IMR-90 (cell line): ENCODE measurements around the gene NDUFAB1. TPM values are rescaled to one million over a fixed set of nuclear protein-coding genes. Genes with fewer than 3 reads are reported as not detected.
A peak's percentile ranks its signal among the peaks of the same experiment; 100 is the strongest.

ENCODE experiments used
- ATAC-seq: fragments of 200-7000 bp; cut with Tn5 transposase; 2 replicates; pipeline ENCODE4 v1.9.1; 2020; ENCODE audit warnings: low read depth, mild to moderate bottlenecking, moderate library complexity
- BruUV-seq: library from RNA; stranded (reverse); fragments of 400-500 nt; replicated peaks from 2 replicates; lab custom pipeline; 2021; lab: Mats Ljungman, UMichigan
- CTCF ChIA-PET: fragments of 300-600 bp; formaldehyde crosslinking; extraction: SDS; loops from one replicate; lab custom pipeline; 2021; ENCODE audit warnings: antibody characterized with exemption; lab: Yijun Ruan, JAX
- POLR2A ChIA-PET: fragments of 300-600 bp; sonication (Branson Sonifier 250); formaldehyde crosslinking; loops from one replicate; lab custom pipeline; 2022; ENCODE audit warnings: antibody characterized with exemption; ENCODE audit not compliant: unreplicated experiment; lab: Charles Lee
- DNase-seq: peaks from one replicate; pipeline ENCODE4 v3.0.0; 2013
- H2AFZ ChIP-seq: replicated peaks from 2 replicates; pipeline ENCODE3; 2013; ENCODE audit warnings: low read length, mild to moderate bottlenecking; ENCODE audit not compliant: poor library complexity
- H2AK5ac ChIP-seq: 2 replicates; pipeline ENCODE4 v1.6.1; 2013; ENCODE audit warnings: low read depth, low read length, inconsistent platforms
- H2AK9ac ChIP-seq: replicated peaks from 2 replicates; pipeline ENCODE3; 2013; ENCODE audit warnings: mild to moderate bottlenecking, low read depth, low read length, moderate library complexity; ENCODE audit not compliant: poor library complexity
- H2BK120ac ChIP-seq: 2 replicates; pipeline ENCODE4 v1.6.1; 2013; ENCODE audit warnings: low read depth, low read length, inconsistent platforms
- H2BK15ac ChIP-seq: 3 replicates; pipeline ENCODE4 v1.6.1; 2013; ENCODE audit warnings: low read depth, low read length, inconsistent platforms
- H2BK20ac ChIP-seq: 2 replicates; pipeline ENCODE4 v1.6.1; 2013; ENCODE audit warnings: low read depth, mild to moderate bottlenecking, inconsistent platforms, low read length, moderate library complexity
- H2BK5ac ChIP-seq: 2 replicates; pipeline ENCODE4 v1.6.1; 2013; ENCODE audit warnings: mild to moderate bottlenecking, low read depth, low read length, inconsistent platforms; ENCODE audit not compliant: poor library complexity, severe bottlenecking
- H3K14ac ChIP-seq: replicated peaks from 2 replicates; pipeline ENCODE4 v1.6.1; 2013; ENCODE audit warnings: low read depth, low read length, inconsistent platforms
- H3K18ac ChIP-seq: 2 replicates; pipeline ENCODE4 v1.6.1; 2013; ENCODE audit warnings: low read depth, low read length, control low read depth
- H3K23ac ChIP-seq: 2 replicates; pipeline ENCODE4 v1.6.1; 2013; ENCODE audit warnings: low read depth, low read length, inconsistent platforms
- H3K27ac ChIP-seq: 2 replicates; pipeline ENCODE4 v1.5.1; 2013; ENCODE audit warnings: mild to moderate bottlenecking, control low read depth, low read length; ENCODE audit not compliant: insufficient read depth
- H3K27me3 ChIP-seq: 2 replicates; pipeline ENCODE4 v1.6.1; 2013; ENCODE audit warnings: low read length; ENCODE audit not compliant: control insufficient read depth, insufficient read depth
- H3K36me3 ChIP-seq: 2 replicates; pipeline ENCODE4 v1.6.1; 2013; ENCODE audit warnings: low read length, mixed read lengths; ENCODE audit not compliant: control insufficient read depth, insufficient read depth
- H3K4ac ChIP-seq: 2 replicates; pipeline ENCODE4 v1.6.1; 2013; ENCODE audit warnings: low read depth, low read length, inconsistent platforms
- H3K4me1 ChIP-seq: 2 replicates; pipeline ENCODE4 v1.6.1; 2013; ENCODE audit warnings: low read length, mixed read lengths; ENCODE audit not compliant: control insufficient read depth, insufficient read depth
- H3K4me2 ChIP-seq: 2 replicates; pipeline ENCODE4 v1.6.1; 2013; ENCODE audit warnings: low read depth, mild to moderate bottlenecking, control low read depth, low read length, moderate library complexity
- H3K4me3 ChIP-seq: 2 replicates; pipeline ENCODE4 v1.5.1; 2013; ENCODE audit warnings: low read depth, mild to moderate bottlenecking, control low read depth, low read length, moderate library complexity; ENCODE audit not compliant: insufficient read depth
- H3K56ac ChIP-seq: 2 replicates; pipeline ENCODE4 v1.6.1; 2013; ENCODE audit warnings: low read length, inconsistent platforms; ENCODE audit not compliant: insufficient read depth; ENCODE audit errors: extremely low read depth
- H3K79me1 ChIP-seq, 2 experiments: 2 replicates each; pipeline ENCODE4 v1.6.1; 2013; ENCODE audit warnings: low read length in 2 of 2, inconsistent platforms in 1 of 2, low read depth in 1 of 2
- H3K9ac ChIP-seq: 2 replicates; pipeline ENCODE4 v1.6.1; 2013; ENCODE audit warnings: low read depth, low read length, control low read depth
- H3K9me1 ChIP-seq: 2 replicates; pipeline ENCODE4 v1.6.1; 2013; ENCODE audit warnings: low read length, inconsistent platforms; ENCODE audit not compliant: insufficient read depth
- H3K9me3 ChIP-seq: 2 replicates; pipeline ENCODE4 v1.6.1; 2013; ENCODE audit warnings: low read length; ENCODE audit not compliant: control insufficient read depth, insufficient read depth
- H4K20me1 ChIP-seq: 2 replicates; pipeline ENCODE4 v1.6.1; 2013; ENCODE audit warnings: low read length, inconsistent platforms; ENCODE audit not compliant: insufficient read depth
- H4K5ac ChIP-seq: 2 replicates; pipeline ENCODE4 v1.6.1; 2013; ENCODE audit warnings: mild to moderate bottlenecking, low read depth, low read length, control low read depth
- H4K8ac ChIP-seq, 2 experiments: 2 replicates each; pipeline ENCODE4 v1.6.1; 2013; ENCODE audit warnings: low read depth in 2 of 2, low read length in 2 of 2, control low read depth in 1 of 2, inconsistent platforms in 1 of 2
- H4K91ac ChIP-seq: 2 replicates; pipeline ENCODE4 v1.6.1; 2013; ENCODE audit warnings: low read depth, low read length, inconsistent platforms; ENCODE audit not compliant: insufficient read depth
- BHLHE40 ChIP-seq: fragments of 150-350 bp; IDR thresholded peaks from 2 replicates; pipeline ENCODE4 v1.6.1; 2016; ENCODE audit warnings: mild to moderate bottlenecking, low read depth, low read length
- CEBPB ChIP-seq: IDR thresholded peaks from 2 replicates; pipeline ENCODE4 v1.6.1; 2012; ENCODE audit warnings: low read depth, low read length, improper control_type of control experiment
- CHD1 ChIP-seq: IDR thresholded peaks from 2 replicates; pipeline ENCODE4 v1.6.1; 2012; ENCODE audit warnings: low read depth, low read length, improper control_type of control experiment
- CTCF ChIP-seq: conservative IDR thresholded peaks from 2 replicates; pipeline ENCODE4 v1.5.1; 2012; ENCODE audit warnings: mild to moderate bottlenecking, low read depth, low read length, improper control_type of control experiment
- ELK1 ChIP-seq: fragments of 150-350 bp; IDR thresholded peaks from 2 replicates; pipeline ENCODE4 v1.6.1; 2016; ENCODE audit warnings: low read depth, mild to moderate bottlenecking, low read length, moderate library complexity, borderline replicate concordance
- FOS ChIP-seq: fragments of 150-350 bp; IDR thresholded peaks from 2 replicates; pipeline ENCODE4 v1.6.1; 2016; ENCODE audit warnings: low read depth, low read length
- MAFK ChIP-seq: IDR thresholded peaks from 2 replicates; pipeline ENCODE4 v1.6.1; 2012; ENCODE audit warnings: low read depth, low read length, improper control_type of control experiment
- MXI1 ChIP-seq: IDR thresholded peaks from 2 replicates; pipeline ENCODE4 v1.6.1; 2012; ENCODE audit warnings: low read depth, mild to moderate bottlenecking, low read length, moderate library complexity, borderline replicate concordance
- POLR2A ChIP-seq: IDR thresholded peaks from 2 replicates; pipeline ENCODE4 v1.6.1; 2012; ENCODE audit warnings: mild to moderate bottlenecking, low read depth, low read length
- RAD21 ChIP-seq: IDR thresholded peaks from 2 replicates; pipeline ENCODE4 v1.6.1; 2012; ENCODE audit warnings: low read length, improper control_type of control experiment
- RFX5 ChIP-seq: IDR thresholded peaks from 2 replicates; pipeline ENCODE4 v1.8.0; 2012; ENCODE audit warnings: low read depth, mild to moderate bottlenecking, low read length, moderate library complexity
- SMC3 ChIP-seq: fragments of 150-350 bp; IDR thresholded peaks from 2 replicates; pipeline ENCODE4 v1.6.1; 2016; ENCODE audit warnings: low read depth, mild to moderate bottlenecking, antibody characterized with exemption, low read length, moderate library complexity
- USF2 ChIP-seq: fragments of 150-350 bp; IDR thresholded peaks from 2 replicates; pipeline ENCODE4 v1.6.1; 2017; ENCODE audit warnings: mild to moderate bottlenecking, antibody characterized with exemption, low read length, low read depth
- WGBS, 2 experiments: methylation state at CpG; one replicate each; pipeline versions ENCODE4 v1.1.5 to v1.1.7; 2013; ENCODE audit warnings: missing lambda C conversion rate in 2 of 2; ENCODE audit not compliant: insufficient read length in 1 of 2; ENCODE audit errors: extremely low coverage in 2 of 2; 5-methylcytosine and 5-hydroxymethylcytosine counted together
- dilution Hi-C: fragments of 300-500 bp; cut with HindIII; formaldehyde crosslinking; loops from one replicate; pipeline ENCODE4 v1.14.3; 2018; ENCODE audit warnings: low sequenced_read_pairs; ENCODE audit not compliant: unreplicated experiment
- in situ Hi-C: fragments of 300-500 bp; cut with MboI; formaldehyde crosslinking; loops from 3 replicates; pipeline ENCODE4 v1.14.3; 2019; ENCODE audit warnings: low sequenced_read_pairs, inconsistent platforms, mixed read lengths
- intact Hi-C: fragments of 100-400 bp; cut with micrococcal nuclease; formaldehyde crosslinking; loops from 2 replicates; pipeline ENCODE4 v1.10.0; 2022
- polyA plus RNA-seq, 3 experiments: library from polyadenylated mRNA; depleted of rRNA; stranded (reverse); fragments of >200 nt; gene quantifications; 2 replicates each; pipeline ENCODE4 v1.2.3, GENCODE V29; 2012; ENCODE audit warnings: low replicate concordance in 1 of 3
- total RNA-seq: library from RNA; depleted of rRNA; stranded (reverse); fragments of >200 nt; gene quantifications from 2 replicates; pipeline ENCODE4 v1.2.3, GENCODE V29; 2012

Gene NDUFAB1
- total and polyA plus RNA-seq, 2 of the 4 experiments (the other 2 are of a cell fraction), result 117 to 146 TPM

GRCh38 chr16:23575834-23576233, 20.3 kb downstream of the NDUFAB1 start:
- no peak for TF ChIP-seq SMC3
- no peak for TF ChIP-seq RFX5
- TF ChIP-seq MXI1, result no peak
- no peak for TF ChIP-seq RAD21
- no peak for TF ChIP-seq CHD1
- TF ChIP-seq MAFK, result no peak
- no peak for TF ChIP-seq BHLHE40
- no peak for TF ChIP-seq CEBPB
- no peak for TF ChIP-seq ELK1
- TF ChIP-seq POLR2A, result no peak
- no peak for TF ChIP-seq CTCF
- TF ChIP-seq USF2, result no peak
- no peak for TF ChIP-seq FOS
- ATAC-seq (no peak), DNase-seq (peak; percentile 11)
- H2BK5ac ChIP-seq, result no peak overlapping the region
- no peak overlapping the region for H3K4ac ChIP-seq
- H2BK15ac ChIP-seq, result no peak overlapping the region
- no peak overlapping the region for H3K4me2 ChIP-seq
- H3K9me1 ChIP-seq, result 0 out of 2 replicates have a peak, but pooled peaks cover 3% of the 10 kb centered on the region
- POLR2A ChIA-PET, result no interaction called here
- no peak overlapping the region for H3K56ac ChIP-seq
- H3K27me3 ChIP-seq, result no peaks in the 10 kb centered on the region
- no peak overlapping the region for H3K23ac ChIP-seq
- no peak overlapping the region for H2BK20ac ChIP-seq
- H3K4me1 ChIP-seq, result no peaks in the 10 kb centered on the region
- intact Hi-C loops, result no loop called here
- H4K91ac ChIP-seq, result no peak overlapping the region
- in situ Hi-C loops, result no loop called here
- H3K79me1 ChIP-seq, result peaks cover 0 to 16% of the 10 kb centered on the region in 2 experiments
- H2AK5ac ChIP-seq, result no peak overlapping the region
- no peak overlapping the region for H3K18ac ChIP-seq
- peaks cover 11% of the 10 kb centered on the region for H4K20me1 ChIP-seq
- no TSS peak for BruUV-seq
- CTCF ChIA-PET, result no interaction called here
- no peaks in the 10 kb centered on the region for H3K9me3 ChIP-seq
- dilution Hi-C loops, result no loop called here
- H4K8ac ChIP-seq, result no peak overlapping the region
- H3K36me3 ChIP-seq, result peaks cover 56% of the 10 kb centered on the region
- H2AFZ ChIP-seq, result no peak overlapping the region
- no peak overlapping the region for H3K27ac ChIP-seq
- H3K9ac ChIP-seq, result no peak overlapping the region
- WGBS, 2 experiments, result no CpG with 5 or more reads among the region's 3 CpGs
- no peak overlapping the region for H2BK120ac ChIP-seq
- H3K4me3 ChIP-seq, result no peak overlapping the region
- no peak overlapping the region for H3K14ac ChIP-seq
- no peak overlapping the region for H4K5ac ChIP-seq
- no peak overlapping the region for H2AK9ac ChIP-seq
